WI38 (cell line): Measurements from ENCODE around the gene MANBA.

ENCODE experiments used
- H3K4me3 ChIP-seq: 2 replicates; pipeline ENCODE4 v1.5.1; 2011; ENCODE audit warnings: low read depth, mild to moderate bottlenecking, control low read depth, low read length
- TF ChIP-seq, protein P1 (sequence below): IDR thresholded peaks from 2 replicates; pipeline ENCODE4 v1.5.1; 2012; ENCODE audit warnings: low read depth, mild to moderate bottlenecking, control low read depth, low read length

The MANBA gene

DNA sequence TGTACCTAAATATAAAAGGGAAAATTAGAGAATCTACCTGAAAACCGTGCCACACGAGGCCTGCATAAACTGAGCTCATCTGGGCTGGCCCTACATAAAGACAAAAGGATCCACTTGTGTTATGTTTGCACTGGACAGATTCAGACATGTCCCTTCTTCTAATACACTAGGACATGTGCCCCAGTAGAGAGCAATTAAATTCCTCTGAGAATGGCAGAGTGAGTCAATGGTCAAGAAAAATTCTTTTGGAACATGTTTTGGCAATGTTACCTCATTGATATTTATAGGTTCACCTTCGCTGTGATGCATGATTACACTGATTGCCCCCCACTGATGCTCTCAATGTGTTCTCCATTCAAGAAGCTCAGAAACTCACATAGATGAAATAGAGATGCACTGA, 95.2 kb downstream of the MANBA start:
- H3K4me3 ChIP-seq: no peak overlapping the region
- TF ChIP-seq, protein P1, sequence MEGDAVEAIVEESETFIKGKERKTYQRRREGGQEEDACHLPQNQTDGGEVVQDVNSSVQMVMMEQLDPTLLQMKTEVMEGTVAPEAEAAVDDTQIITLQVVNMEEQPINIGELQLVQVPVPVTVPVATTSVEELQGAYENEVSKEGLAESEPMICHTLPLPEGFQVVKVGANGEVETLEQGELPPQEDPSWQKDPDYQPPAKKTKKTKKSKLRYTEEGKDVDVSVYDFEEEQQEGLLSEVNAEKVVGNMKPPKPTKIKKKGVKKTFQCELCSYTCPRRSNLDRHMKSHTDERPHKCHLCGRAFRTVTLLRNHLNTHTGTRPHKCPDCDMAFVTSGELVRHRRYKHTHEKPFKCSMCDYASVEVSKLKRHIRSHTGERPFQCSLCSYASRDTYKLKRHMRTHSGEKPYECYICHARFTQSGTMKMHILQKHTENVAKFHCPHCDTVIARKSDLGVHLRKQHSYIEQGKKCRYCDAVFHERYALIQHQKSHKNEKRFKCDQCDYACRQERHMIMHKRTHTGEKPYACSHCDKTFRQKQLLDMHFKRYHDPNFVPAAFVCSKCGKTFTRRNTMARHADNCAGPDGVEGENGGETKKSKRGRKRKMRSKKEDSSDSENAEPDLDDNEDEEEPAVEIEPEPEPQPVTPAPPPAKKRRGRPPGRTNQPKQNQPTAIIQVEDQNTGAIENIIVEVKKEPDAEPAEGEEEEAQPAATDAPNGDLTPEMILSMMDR: no peak

DNA sequence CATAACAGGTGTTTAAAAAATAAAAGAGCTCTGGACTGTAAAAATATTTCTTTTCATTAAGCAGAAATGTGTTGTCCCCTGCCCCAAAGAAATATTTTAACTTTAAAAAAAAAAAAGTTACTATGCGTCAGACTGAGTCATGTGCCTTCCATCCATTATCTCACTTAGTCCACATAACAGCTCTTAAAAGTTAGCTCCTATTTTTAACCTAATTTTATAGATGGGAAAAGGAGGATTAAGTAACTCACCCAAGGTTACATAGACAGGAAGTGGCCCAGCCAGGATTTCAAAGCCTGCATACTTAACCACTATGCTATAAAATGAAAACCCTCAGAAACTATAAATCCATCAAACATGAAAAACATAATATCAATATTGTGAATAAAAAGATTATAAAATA, 97.7 kb downstream of the MANBA start:
- no peak overlapping the region for H3K4me3 ChIP-seq
- TF ChIP-seq, protein P1: no peak

DNA sequence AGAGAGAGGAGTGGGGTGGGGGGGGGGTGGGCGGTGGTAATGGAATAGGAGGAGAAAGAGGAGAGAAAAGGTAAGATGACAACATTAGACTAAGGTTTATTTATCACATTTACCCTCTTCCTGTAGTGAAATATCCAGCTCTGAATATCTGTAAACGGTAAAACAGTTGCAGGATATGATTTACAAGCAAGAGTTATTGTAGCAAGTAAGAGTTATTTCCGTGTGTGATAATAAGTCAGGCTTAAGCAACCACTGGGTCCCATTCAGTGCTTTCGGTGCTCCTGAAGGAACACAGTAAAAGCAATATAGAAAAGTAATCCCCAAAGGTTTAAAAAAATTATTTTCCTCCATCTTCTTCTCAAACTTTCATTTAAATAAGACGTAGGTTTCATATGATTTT, 103.6 kb downstream of the MANBA start:
- TF ChIP-seq, protein P1: no peak
- H3K4me3 ChIP-seq: no peak overlapping the region

DNA sequence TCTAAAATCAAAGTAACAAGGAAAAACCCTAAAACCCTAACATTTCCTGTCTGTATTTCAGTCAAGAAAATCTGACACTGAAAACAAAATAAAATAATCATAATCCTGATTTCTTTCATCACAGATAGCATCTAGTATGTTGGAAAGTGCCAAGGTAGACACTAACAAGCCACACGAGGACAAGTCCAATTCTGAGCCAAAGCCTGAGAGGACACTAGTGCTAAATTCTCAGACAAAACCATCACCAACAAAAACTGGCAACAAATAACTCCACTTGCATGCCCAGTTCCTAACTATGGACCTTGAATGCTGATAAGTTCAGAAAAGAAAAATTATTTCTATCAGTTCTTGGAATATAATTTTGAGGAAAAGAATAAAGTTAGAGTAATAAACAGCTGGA, 113.7 kb downstream of the MANBA start:
- TF ChIP-seq, protein P1: no peak
- H3K4me3 ChIP-seq: no peak overlapping the region

DNA sequence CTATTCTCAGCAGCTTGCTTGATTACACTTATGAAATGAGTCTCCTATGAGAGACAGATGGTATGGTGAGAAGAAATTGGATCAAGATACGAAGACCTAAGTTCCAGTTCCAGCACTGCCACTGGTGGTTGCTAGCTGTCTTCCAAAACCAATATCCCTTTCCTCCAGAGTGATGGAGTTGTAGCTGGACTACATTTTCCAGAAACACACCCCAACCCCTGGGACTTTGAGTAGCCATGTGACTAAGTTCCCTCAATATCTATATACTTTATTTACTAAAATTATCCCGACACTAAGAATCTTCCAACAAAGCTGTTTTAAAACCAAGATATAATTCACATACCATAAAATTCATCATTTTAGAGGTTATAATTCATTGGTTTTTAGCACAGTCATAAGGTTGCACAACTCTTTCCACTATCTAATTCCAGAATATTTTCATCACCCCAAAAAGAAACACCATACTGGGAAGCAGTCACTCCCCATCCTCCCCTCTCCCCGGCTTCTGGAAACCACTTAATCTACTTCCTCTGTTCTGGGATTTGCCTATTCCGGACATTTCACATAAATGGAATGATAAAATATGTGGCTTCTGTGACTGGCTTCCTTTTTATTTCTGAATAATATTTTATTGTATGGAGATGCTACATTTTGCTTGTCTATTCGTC, 118.0 kb downstream of the MANBA start:
- H3K4me3 ChIP-seq: no peak overlapping the region
- TF ChIP-seq, protein P1: no peak

DNA sequence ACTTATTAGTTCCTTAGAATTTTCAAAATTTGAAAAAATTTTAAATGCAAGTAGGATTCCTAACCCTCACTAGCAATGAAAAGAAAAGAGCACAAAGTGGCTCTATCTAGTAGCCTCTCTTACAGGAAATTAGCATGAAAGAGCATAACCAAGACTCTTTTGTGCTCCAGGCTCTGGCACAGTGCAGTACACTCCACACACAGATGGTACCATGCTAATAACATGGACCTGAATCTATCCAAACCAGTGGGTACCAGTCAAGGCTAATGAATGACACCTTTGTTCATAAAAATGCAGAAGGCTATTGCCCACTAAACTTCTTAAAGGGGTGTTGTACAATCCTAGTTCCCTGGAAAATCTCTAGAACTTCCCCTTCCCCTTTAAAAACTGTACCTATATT, 119.0 kb downstream of the MANBA start:
- TF ChIP-seq, protein P1: no peak
- H3K4me3 ChIP-seq: no peak overlapping the region

DNA sequence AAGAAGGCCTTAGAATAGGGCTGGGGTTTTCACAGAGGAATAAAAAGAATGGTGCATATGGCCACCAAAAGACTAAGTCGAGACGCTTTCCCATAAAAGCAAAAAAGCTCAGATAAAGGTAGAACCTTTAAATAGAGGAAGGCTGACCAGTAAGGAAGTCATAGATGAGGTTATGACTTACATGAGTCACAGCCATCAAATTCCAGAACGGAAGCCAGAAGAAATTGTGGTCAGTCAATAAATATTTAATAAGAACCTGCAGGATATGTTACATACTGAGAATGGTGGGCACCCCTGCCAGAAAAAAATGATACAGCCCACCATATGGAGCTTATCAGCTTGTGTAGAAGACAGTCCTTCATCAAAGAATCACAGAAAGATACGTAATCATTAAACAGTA, 120.1 kb downstream of the MANBA start:
- TF ChIP-seq, protein P1: no peak
- no peak overlapping the region for H3K4me3 ChIP-seq
